H9 (cell line): Measurements from ENCODE around the gene XRCC6. TPM values are rescaled to one million over a fixed set of nuclear protein-coding genes. Genes with fewer than 3 reads are reported as not detected.
"Not testable (repeated sequence)": the region's sequence is repeated elsewhere in the genome, so short reads cannot be mapped to it uniquely, and the experiment has no call there.

Source experiments
- DNase-seq: peaks from one replicate; pipeline ENCODE4 v3.0.0-alpha.2; 2017
- H2AFZ ChIP-seq: one replicate; pipeline ENCODE4 v1.6.1; 2013; ENCODE audit warnings: mild to moderate bottlenecking, low read length, control low read depth, moderate library complexity
- H2AK5ac ChIP-seq: 2 replicates; pipeline ENCODE4 v1.6.1; 2013; ENCODE audit warnings: low read length, control low read depth, mixed read lengths; ENCODE audit not compliant: insufficient read length
- H2BK120ac ChIP-seq: one replicate; pipeline ENCODE4 v1.6.1; 2013; ENCODE audit warnings: low read depth, mild to moderate bottlenecking, low read length, control low read depth, inconsistent platforms; ENCODE audit not compliant: poor library complexity, severe bottlenecking
- H2BK12ac ChIP-seq: 2 replicates; pipeline ENCODE4 v1.6.1; 2013; ENCODE audit warnings: low read length, control low read depth, mixed read lengths, low read depth; ENCODE audit not compliant: insufficient read length
- H2BK15ac ChIP-seq: 2 replicates; pipeline ENCODE4 v1.6.1; 2013; ENCODE audit warnings: low read depth, low read length, control low read depth
- H2BK20ac ChIP-seq: one replicate; pipeline ENCODE4 v1.6.1; 2013; ENCODE audit warnings: low read depth, mild to moderate bottlenecking, low read length, control low read depth, inconsistent platforms; ENCODE audit not compliant: poor library complexity, severe bottlenecking
- H2BK5ac ChIP-seq: 2 replicates; pipeline ENCODE4 v1.6.1; 2013; ENCODE audit warnings: low read length, control low read depth, mixed read lengths; ENCODE audit not compliant: insufficient read length
- H3K14ac ChIP-seq: 2 replicates; pipeline ENCODE4 v1.6.1; 2013; ENCODE audit warnings: low read length, control low read depth; ENCODE audit not compliant: insufficient read depth
- H3K18ac ChIP-seq: 2 replicates; pipeline ENCODE4 v1.6.1; 2013; ENCODE audit warnings: low read depth, mild to moderate bottlenecking, mixed read lengths, low read length, control low read depth; ENCODE audit not compliant: insufficient read length
- H3K23ac ChIP-seq: 2 replicates; pipeline ENCODE4 v1.6.1; 2013; ENCODE audit warnings: low read length, control low read depth, mixed read lengths, low read depth; ENCODE audit not compliant: insufficient read length
- H3K23me2 ChIP-seq: 2 replicates; pipeline ENCODE4 v1.6.1; 2013; ENCODE audit warnings: low read depth, mild to moderate bottlenecking, mixed read lengths, low read length, control low read depth; ENCODE audit not compliant: insufficient read length, poor library complexity, severe bottlenecking
- H3K27ac ChIP-seq: 2 replicates; pipeline ENCODE4 v1.5.1; 2013; ENCODE audit warnings: low read length, control low read depth, mixed read lengths, low read depth; ENCODE audit not compliant: insufficient read length
- H3K27me3 ChIP-seq: 2 replicates; pipeline ENCODE4 v1.6.1; 2013; ENCODE audit warnings: low read length, control low read depth, inconsistent platforms; ENCODE audit not compliant: insufficient read depth
- H3K4ac ChIP-seq: 2 replicates; pipeline ENCODE4 v1.6.1; 2013; ENCODE audit warnings: low read depth, mild to moderate bottlenecking, control low read depth, inconsistent platforms, low read length, moderate library complexity
- H3K4me1 ChIP-seq: 2 replicates; pipeline ENCODE4 v1.6.1; 2013; ENCODE audit warnings: low read length, control low read depth, inconsistent platforms; ENCODE audit not compliant: insufficient read depth
- H3K4me2 ChIP-seq: 2 replicates; pipeline ENCODE4 v1.6.1; 2013; ENCODE audit warnings: low read length, control low read depth, mixed read lengths; ENCODE audit not compliant: insufficient read length, insufficient read depth
- H3K56ac ChIP-seq: 2 replicates; pipeline ENCODE4 v1.6.1; 2013; ENCODE audit warnings: low read depth, mild to moderate bottlenecking, mixed read lengths, low read length, control low read depth; ENCODE audit not compliant: insufficient read length
- H3K79me1 ChIP-seq: 2 replicates; pipeline ENCODE4 v1.6.1; 2013; ENCODE audit warnings: low read depth, mild to moderate bottlenecking, moderate library complexity, low read length, control low read depth, inconsistent platforms; ENCODE audit not compliant: insufficient read depth, poor library complexity, severe bottlenecking
- H3K79me2 ChIP-seq: 2 replicates; pipeline ENCODE4 v1.6.1; 2013; ENCODE audit warnings: low read length, control low read depth, inconsistent platforms; ENCODE audit not compliant: insufficient read depth
- H3K9ac ChIP-seq: 2 replicates; pipeline ENCODE4 v1.6.1; 2013; ENCODE audit warnings: low read length, control low read depth, mixed read lengths; ENCODE audit not compliant: insufficient read length; ENCODE audit errors: extremely low read depth
- H3K9me3 ChIP-seq: one replicate; pipeline ENCODE4 v1.6.1; 2013; ENCODE audit warnings: low read depth, low read length, inconsistent platforms; ENCODE audit not compliant: control insufficient read depth
- H3T11ph ChIP-seq: one replicate; pipeline ENCODE4 v1.6.1; 2013; ENCODE audit warnings: mild to moderate bottlenecking, low read length, control low read depth, inconsistent platforms
- H4K20me1 ChIP-seq: one replicate; pipeline ENCODE4 v1.6.1; 2013; ENCODE audit not compliant: control insufficient read depth, insufficient read length, insufficient read depth
- H4K5ac ChIP-seq: 2 replicates; pipeline ENCODE4 v1.6.1; 2013; ENCODE audit warnings: low read depth, mild to moderate bottlenecking, mixed read lengths, low read length, control low read depth; ENCODE audit not compliant: insufficient read length
- H4K8ac ChIP-seq: replicated peaks from 2 replicates; pipeline ENCODE4 v1.6.1; 2013; ENCODE audit warnings: low read length, control low read depth, mixed read lengths, low read depth; ENCODE audit not compliant: insufficient read length
- H4K91ac ChIP-seq: 2 replicates; pipeline ENCODE4 v1.6.1; 2013; ENCODE audit warnings: low read depth, mild to moderate bottlenecking, moderate library complexity, mixed read lengths, low read length, control low read depth; ENCODE audit not compliant: insufficient read length
- H3K27ac Mint-ChIP-seq, 3 experiments: 2 replicates in 2 of 3; 3 replicates in 1 of 3; pipeline ENCODE4 v1.8.0; 2020 to 2021; ENCODE audit warnings: mixed read lengths in 3 of 3, mild to moderate bottlenecking in 1 of 3, moderate library complexity in 1 of 3
- H3K27me3 Mint-ChIP-seq: 2 replicates; pipeline ENCODE4 v1.8.0; 2021; ENCODE audit warnings: low read depth, mild to moderate bottlenecking, moderate library complexity, mixed read lengths
- H3K36me3 Mint-ChIP-seq, 3 experiments: 2 replicates in 2 of 3; 3 replicates in 1 of 3; pipeline ENCODE4 v1.8.0; 2020 to 2021; ENCODE audit warnings: low read depth in 3 of 3, mixed read lengths in 3 of 3; ENCODE audit not compliant: insufficient read depth in 1 of 3
- H3K4me1 Mint-ChIP-seq, 2 experiments: 2 replicates each; pipeline ENCODE4 v1.8.0; 2020; ENCODE audit warnings: mixed read lengths in 2 of 2
- H3K4me3 Mint-ChIP-seq, 2 experiments: 2 replicates in 1 of 2; 3 replicates in 1 of 2; pipeline ENCODE4 v1.8.0; 2020 to 2021; ENCODE audit warnings: mild to moderate bottlenecking in 2 of 2, mixed read lengths in 2 of 2, moderate library complexity in 1 of 2
- H3K9me3 Mint-ChIP-seq, 2 experiments: 2 replicates in 1 of 2; 3 replicates in 1 of 2; pipeline ENCODE4 v1.8.0; 2020; ENCODE audit warnings: mild to moderate bottlenecking in 2 of 2, mixed read lengths in 2 of 2, moderate library complexity in 1 of 2
- WGBS: extraction: QIAGEN DNeasy Blood & Tissue Kit; methylation state at CpG from one replicate; pipeline ENCODE4 v1.1.7; 2013; ENCODE audit warnings: missing lambda C conversion rate, low lambda C conversion rate, mixed read lengths; ENCODE audit not compliant: insufficient read length; ENCODE audit errors: extremely low coverage; 5-methylcytosine and 5-hydroxymethylcytosine counted together
- total RNA-seq: library from RNA; stranded (reverse); gene quantifications from 2 replicates; pipeline ENCODE4 v1.2.1, GENCODE V29; 2021

The XRCC6 gene
- total RNA-seq, 1 experiment from 2014 or later, result 461 TPM

GRCh38 chr22:41631615-41632014 is 10.5 kb downstream of the XRCC6 start:
- not testable (repeated sequence) for H3K9me3 ChIP-seq, H3K27ac ChIP-seq, H2AK5ac ChIP-seq, H3K4me3 Mint-ChIP-seq, H4K5ac ChIP-seq, H3K4me1 ChIP-seq, H3K27ac Mint-ChIP-seq, H3K4me1 Mint-ChIP-seq, H3K23me2 ChIP-seq, H3K23ac ChIP-seq, H3K18ac ChIP-seq, H3K14ac ChIP-seq, H3K4me2 ChIP-seq, H2BK120ac ChIP-seq, DNase-seq, H4K91ac ChIP-seq, H3K27me3 Mint-ChIP-seq, H3K79me2 ChIP-seq, H4K8ac ChIP-seq, H3T11ph ChIP-seq, H2BK20ac ChIP-seq, H3K4ac ChIP-seq, H4K20me1 ChIP-seq, H2AFZ ChIP-seq, H3K56ac ChIP-seq, H2BK5ac ChIP-seq, H3K9ac ChIP-seq, H3K79me1 ChIP-seq, H3K27me3 ChIP-seq, H2BK12ac ChIP-seq, H2BK15ac ChIP-seq
- WGBS, result no CpG with 5 or more reads among the region's 23 CpGs
- Mint-ChIP-seq H3K36me3 (peaks cover 71 to 91% (median 89%) of the 10 kb centered on the region in 3 experiments), H3K9me3 (peaks cover 4 to 14% of the 10 kb centered on the region in 2 experiments; a peak in 3 of 5 replicates)

GRCh38 chr22:41634610-41635009 is 13.5 kb downstream of the XRCC6 start:
- H4K5ac ChIP-seq, DNase-seq, H2BK5ac ChIP-seq, H2BK15ac ChIP-seq, H3K27me3 Mint-ChIP-seq, H3K4me1 Mint-ChIP-seq, H3K27ac ChIP-seq, H3K23ac ChIP-seq, H3K4me3 Mint-ChIP-seq, H3K27me3 ChIP-seq, H3K9ac ChIP-seq, H3K79me2 ChIP-seq, H3K18ac ChIP-seq, H2AK5ac ChIP-seq, H3K14ac ChIP-seq, H3K56ac ChIP-seq, H2BK120ac ChIP-seq, H3K9me3 ChIP-seq, H3K4me2 ChIP-seq, H2BK12ac ChIP-seq, H4K8ac ChIP-seq, H2AFZ ChIP-seq, H2BK20ac ChIP-seq, H3K79me1 ChIP-seq, H4K91ac ChIP-seq, H3K4me1 ChIP-seq, H3K23me2 ChIP-seq, H3K4ac ChIP-seq, H4K20me1 ChIP-seq, H3K27ac Mint-ChIP-seq, H3T11ph ChIP-seq: not testable (repeated sequence)
- no CpG with 5 or more reads among the region's 8 CpGs for WGBS
- peaks cover 2 to 10% of the 10 kb centered on the region in 2 experiments; a peak in 1 of 5 replicates for H3K9me3 Mint-ChIP-seq
- H3K36me3 Mint-ChIP-seq, result peaks cover 58 to 84% (median 82%) of the 10 kb centered on the region in 3 experiments
